ENCODE results near the gene TAS1R2. TPM values are rescaled to one million over a fixed set of nuclear protein-coding genes. Genes with fewer than 3 reads are reported as not detected.
"Not testable (repeated sequence)": the region's sequence is repeated elsewhere in the genome, so short reads cannot be mapped to it uniquely, and the experiment has no call there.

Gene TAS1R2
- polyA plus RNA-seq, 3 donors: not detected

GRCh38 chr1:18872071-18872611, 12.7 kb upstream of the TAS1R2 start:
- 89 to 91% (median 90%) methylated on average over 7 to 8 of the region's 8 CpGs for WGBS, 3 donors
- no peak overlapping the region for H3K27ac ChIP-seq (ENCODE audit: low read depth, low read length)

GRCh38 chr1:18871401-18872070, 12.1 kb upstream of the TAS1R2 start:
- 81 to 88% (median 84%) methylated on average over 7 of the region's 7 CpGs for WGBS, 3 donors
- no peak overlapping the region for H3K27ac ChIP-seq (ENCODE audit: low read depth, low read length)

GRCh38 chr1:18870957-18871356, 11.5 kb upstream of the TAS1R2 start:
- WGBS, 3 donors: 82 to 96% (median 90%) methylated on average over 10 of the region's 10 CpGs

GRCh38 chr1:18870595-18870865, 11.1 kb upstream of the TAS1R2 start:
- not testable (repeated sequence) for H3K27ac ChIP-seq (ENCODE audit: low read depth, low read length)
- WGBS, 3 donors: 60 to 66% (median 63%) methylated on average over 3 of the region's 3 CpGs

More at GRCh38 chr1:18870957-18871356, 11.5 kb upstream of the TAS1R2 start:
- no peak overlapping the region for H3K27ac ChIP-seq (ENCODE audit: low read depth, low read length)

GRCh38 chr1:18869847-18870594, 10.6 kb upstream of the TAS1R2 start:
- 65 to 76% (median 76%) methylated on average over 9 of the region's 9 CpGs for WGBS, 3 donors
- no peak overlapping the region for H3K27ac ChIP-seq (ENCODE audit: low read depth, low read length)

- no peak overlapping the region for H3K27ac ChIP-seq (ENCODE audit: low read depth, low read length)
- WGBS, 3 donors: 69 to 75% (median 74%) methylated on average over 12 of the region's 12 CpGs
These were observed 9.5 kb upstream of the TAS1R2 start for GRCh38 chr1:18868801-18869424.

GRCh38 chr1:18868354-18868753, 8.9 kb upstream of the TAS1R2 start:
- 69 to 74% (median 71%) methylated on average over 5 of the region's 5 CpGs for WGBS, 3 donors
- H3K27ac ChIP-seq (ENCODE audit: low read depth, low read length): no peak overlapping the region

GRCh38 chr1:18866846-18867245, 7.4 kb upstream of the TAS1R2 start:
- no peak overlapping the region for H3K27ac ChIP-seq (ENCODE audit: low read depth, low read length)
- 84 to 93% (median 89%) methylated on average over 3 of the region's 3 CpGs for WGBS, 3 donors

GRCh38 chr1:18866314-18866713, 6.9 kb upstream of the TAS1R2 start:
- 56 to 83% (median 73%) methylated on average over 6 of the region's 6 CpGs for WGBS, 3 donors
- no peak overlapping the region for H3K27ac ChIP-seq (ENCODE audit: low read depth, low read length)

GRCh38 chr1:18865176-18865575, 5.7 kb upstream of the TAS1R2 start:
- WGBS, 3 donors: 76 to 82% (median 81%) methylated on average over 9 of the region's 9 CpGs
- no peak overlapping the region for H3K27ac ChIP-seq (ENCODE audit: low read depth, low read length)

GRCh38 chr1:18861590-18861989, 2.1 kb upstream of the TAS1R2 start:
- WGBS, 3 donors: 63 to 75% (median 65%) methylated on average over 8 of the region's 8 CpGs
- H3K27ac ChIP-seq (ENCODE audit: low read depth, low read length): no peak overlapping the region

- no peak overlapping the region for H3K27ac ChIP-seq (ENCODE audit: low read depth, low read length)
- WGBS, 3 donors: 77 to 86% (median 81%) methylated on average over 9 of the region's 9 CpGs
These were observed 1.6 kb upstream of the TAS1R2 start for GRCh38 chr1:18861082-18861481.

GRCh38 chr1:18858070-18858688, 1.3 kb downstream of the TAS1R2 start:
- WGBS, 3 donors: 85 to 92% (median 89%) methylated on average over 7 of the region's 7 CpGs
- no peak overlapping the region for H3K27ac ChIP-seq (ENCODE audit: low read depth, low read length)

GRCh38 chr1:18856435-18856834, 3.0 kb downstream of the TAS1R2 start:
- no peak overlapping the region for H3K27ac ChIP-seq (ENCODE audit: low read depth, low read length)
- 92 to 98% (median 95%) methylated on average over 1 of the region's 1 CpG for WGBS, 3 donors

- no peak overlapping the region for H3K27ac ChIP-seq (ENCODE audit: low read depth, low read length)
- WGBS, 3 donors: 58 to 72% (median 71%) methylated on average over 6 of the region's 6 CpGs
These were observed 3.9 kb downstream of the TAS1R2 start for GRCh38 chr1:18855573-18855972.

GRCh38 chr1:18854331-18855025, 5.0 kb downstream of the TAS1R2 start:
- no peak overlapping the region for H3K27ac ChIP-seq (ENCODE audit: low read depth, low read length)
- WGBS, 3 donors: 83 to 88% (median 88%) methylated on average over 49 of the region's 49 CpGs

- no peak overlapping the region for H3K27ac ChIP-seq (ENCODE audit: low read depth, low read length)
- WGBS, 3 donors: 52 to 67% (median 59%) methylated on average over 6 of the region's 6 CpGs
These were observed 7.0 kb downstream of the TAS1R2 start for GRCh38 chr1:18852501-18852900.

GRCh38 chr1:18849261-18849711, 10.2 kb downstream of the TAS1R2 start:
- 37 to 47% (median 37%) methylated on average over 11 of the region's 11 CpGs for whole genome bisulfite sequencing, 3 donors
- H3K27ac ChIP-seq (ENCODE audit: low read depth, low read length): no peak overlapping the region
